Measurements from ENCODE around the gene ARMC2. TPM values are rescaled to one million over a fixed set of nuclear protein-coding genes. Genes with fewer than 3 reads are reported as not detected.
"Not testable (repeated sequence)": the region's sequence is repeated elsewhere in the genome, so short reads cannot be mapped to it uniquely, and the experiment has no call there.

ARMC2 gene
- total RNA-seq, 2 experiments from 2014 or later, result 2.6 to 8.4 TPM

DNA sequence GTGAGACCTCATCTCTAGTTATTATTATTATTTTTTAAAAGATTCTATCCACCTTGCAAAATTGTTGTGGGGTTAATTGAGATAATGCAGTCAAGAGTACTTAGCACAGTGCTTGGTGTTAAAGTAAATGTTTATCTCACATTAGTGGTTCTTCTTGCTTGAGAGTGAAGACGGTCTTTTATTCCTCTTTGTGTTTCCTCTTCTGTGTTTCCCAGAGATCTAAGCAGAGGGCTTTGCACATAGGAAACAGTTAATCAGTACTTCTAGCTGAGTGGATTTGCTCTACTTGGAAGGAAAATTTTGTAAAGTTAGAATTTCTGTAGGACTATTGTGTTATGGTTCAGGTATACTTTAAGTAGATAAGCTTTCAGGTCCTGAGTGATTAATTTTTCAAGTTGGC is 3.5 kb downstream of the ARMC2 start:
- no peaks in the 10 kb centered on the region for H4K20me1 ChIP-seq (ENCODE audit: insufficient read depth, low read length)
- ChIA-PET POLR2A (no interaction called here), CTCF (ENCODE audit: unreplicated experiment) (no interaction called here)
- no peak overlapping the region for H2AFZ ChIP-seq (ENCODE audit: low read length)
- no peak overlapping the region for H3K4me2 ChIP-seq (ENCODE audit: low read length)
- peaks cover 2% of the 10 kb centered on the region; the same call in 1 of the 2 replicates for H3K9me3 ChIP-seq (ENCODE audit: low read length)
- H3K9me2 ChIP-seq (ENCODE audit: insufficient read depth, low read length), result no peaks in the 10 kb centered on the region
- 0 out of 2 replicates have a peak, but pooled peaks cover 6% of the 10 kb centered on the region for H3K36me3 ChIP-seq (ENCODE audit: insufficient read depth, low read length)
- H3K4me1 ChIP-seq (ENCODE audit: insufficient read depth, low read length, poor library complexity, severe bottlenecking), result peaks cover 12% of the 10 kb centered on the region
- intact Hi-C loops (cut with micrococcal nuclease; ENCODE audit: unreplicated experiment), result no loop called here
- no peak for DNase-seq (ENCODE audit: low spot score)
- no peak overlapping the region for H3K27ac ChIP-seq (ENCODE audit: low read depth, low read length, poor library complexity, severe bottlenecking)
- no peaks in the 10 kb centered on the region for H3K79me2 ChIP-seq (ENCODE audit: insufficient read depth, low read depth, low read length)
- no peak overlapping the region for H3K4me3 ChIP-seq (ENCODE audit: low read depth, low read length, poor library complexity, severe bottlenecking)
- TF ChIP-seq, protein P1, sequence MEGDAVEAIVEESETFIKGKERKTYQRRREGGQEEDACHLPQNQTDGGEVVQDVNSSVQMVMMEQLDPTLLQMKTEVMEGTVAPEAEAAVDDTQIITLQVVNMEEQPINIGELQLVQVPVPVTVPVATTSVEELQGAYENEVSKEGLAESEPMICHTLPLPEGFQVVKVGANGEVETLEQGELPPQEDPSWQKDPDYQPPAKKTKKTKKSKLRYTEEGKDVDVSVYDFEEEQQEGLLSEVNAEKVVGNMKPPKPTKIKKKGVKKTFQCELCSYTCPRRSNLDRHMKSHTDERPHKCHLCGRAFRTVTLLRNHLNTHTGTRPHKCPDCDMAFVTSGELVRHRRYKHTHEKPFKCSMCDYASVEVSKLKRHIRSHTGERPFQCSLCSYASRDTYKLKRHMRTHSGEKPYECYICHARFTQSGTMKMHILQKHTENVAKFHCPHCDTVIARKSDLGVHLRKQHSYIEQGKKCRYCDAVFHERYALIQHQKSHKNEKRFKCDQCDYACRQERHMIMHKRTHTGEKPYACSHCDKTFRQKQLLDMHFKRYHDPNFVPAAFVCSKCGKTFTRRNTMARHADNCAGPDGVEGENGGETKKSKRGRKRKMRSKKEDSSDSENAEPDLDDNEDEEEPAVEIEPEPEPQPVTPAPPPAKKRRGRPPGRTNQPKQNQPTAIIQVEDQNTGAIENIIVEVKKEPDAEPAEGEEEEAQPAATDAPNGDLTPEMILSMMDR (conservative IDR thresholded peaks at IDR 0.05; ENCODE audit: low read length), result no peak
- no peak for TF ChIP-seq EZH2phosphoT487 (IDR thresholded peaks at IDR 0.05; ENCODE audit: borderline replicate concordance, low read depth, low read length)
- no TSS peak for BruUV-seq (replicated peaks)

DNA sequence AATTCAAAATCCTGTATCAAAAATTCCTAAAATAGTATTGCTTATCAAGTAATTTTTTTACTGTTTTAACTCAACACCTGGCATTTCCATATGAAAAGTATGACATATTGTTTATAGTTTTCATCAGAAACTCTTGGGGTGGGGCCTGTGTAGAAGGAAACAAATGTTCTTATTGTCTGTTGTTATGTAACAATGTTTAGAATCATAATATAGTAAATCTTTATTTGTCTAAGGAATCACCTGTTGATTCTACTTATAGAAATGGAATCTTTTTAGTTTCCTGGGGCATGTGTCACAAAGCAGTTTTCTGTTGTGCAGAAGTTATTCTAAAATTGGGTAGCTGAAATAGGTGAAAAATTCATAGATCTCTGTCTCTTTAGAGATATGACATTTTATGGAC is 4.9 kb downstream of the ARMC2 start:
- CTCF ChIA-PET (ENCODE audit: unreplicated experiment), result no interaction called here
- TF ChIP-seq, protein P1 (conservative IDR thresholded peaks at IDR 0.05; ENCODE audit: low read length), result no peak
- TF ChIP-seq EZH2phosphoT487 (IDR thresholded peaks at IDR 0.05; ENCODE audit: borderline replicate concordance, low read depth, low read length), result no peak
- intact Hi-C loops (cut with micrococcal nuclease; ENCODE audit: unreplicated experiment), result no loop called here
- POLR2A ChIA-PET, result interaction anchor here (0.6 to 1.1 kb wide), 2 partner anchors 28 to 206 kb away, joined by 3 to 5 read pairs; no protein-coding TSS in a partner anchor
- no peaks in the 10 kb centered on the region for H3K4me1 ChIP-seq (ENCODE audit: insufficient read depth, low read length, poor library complexity, severe bottlenecking)
- no peak overlapping the region for H3K27ac ChIP-seq (ENCODE audit: low read depth, low read length, poor library complexity, severe bottlenecking)
- BruUV-seq (replicated peaks), result no TSS peak
- H2AFZ ChIP-seq (ENCODE audit: low read length), result no peak overlapping the region
- no peaks in the 10 kb centered on the region for H3K79me2 ChIP-seq (ENCODE audit: insufficient read depth, low read depth, low read length)
- H3K9me2 ChIP-seq (ENCODE audit: insufficient read depth, low read length), result no peaks in the 10 kb centered on the region
- no peak overlapping the region for H3K4me2 ChIP-seq (ENCODE audit: low read length)
- no peaks in the 10 kb centered on the region for H4K20me1 ChIP-seq (ENCODE audit: insufficient read depth, low read length)
- peaks cover 13% of the 10 kb centered on the region; the same call in 1 of the 2 replicates for H3K36me3 ChIP-seq (ENCODE audit: insufficient read depth, low read length)
- peaks cover 12% of the 10 kb centered on the region; the same call in 1 of the 2 replicates for H3K9me3 ChIP-seq (ENCODE audit: low read length)
- no peak overlapping the region for H3K4me3 ChIP-seq (ENCODE audit: low read depth, low read length, poor library complexity, severe bottlenecking)
- no peak for DNase-seq (ENCODE audit: low spot score)

DNA sequence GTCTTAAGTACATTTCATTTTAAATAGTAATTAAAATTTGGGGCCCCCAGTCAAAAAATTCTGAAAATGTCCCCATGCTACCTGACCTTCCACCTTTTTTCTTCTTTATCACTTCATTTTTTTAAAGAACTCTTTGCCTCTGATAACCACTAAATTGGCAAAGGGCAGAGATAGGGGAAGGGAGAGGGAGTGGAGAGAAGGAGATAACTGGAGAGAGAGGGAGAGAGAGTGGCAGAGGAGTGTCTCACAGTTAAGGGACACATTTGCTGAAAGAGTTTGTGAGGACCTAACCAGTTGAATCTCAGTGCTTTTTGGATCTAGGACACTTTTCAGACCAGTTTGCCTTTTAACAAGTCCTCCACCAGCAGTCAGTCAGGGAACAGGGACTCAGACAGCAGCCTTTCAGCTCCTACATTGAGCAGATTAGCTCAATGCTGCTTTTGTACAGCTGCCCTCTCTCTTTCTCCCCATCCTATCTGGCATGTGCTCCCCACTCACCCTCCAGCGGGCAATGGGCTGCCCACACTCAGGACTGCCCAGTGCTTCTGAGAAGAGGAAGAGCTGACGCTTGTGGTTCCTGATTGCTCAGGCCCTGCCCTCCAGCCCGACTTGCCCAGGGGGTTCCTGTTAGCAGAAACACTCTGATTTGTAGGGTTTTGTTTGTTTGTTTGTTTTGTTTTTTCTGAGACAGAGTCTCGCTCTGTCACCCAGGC is 14.4 kb downstream of the ARMC2 start:
- ChIA-PET CTCF (ENCODE audit: unreplicated experiment) (no interaction called here), POLR2A (no interaction called here)
- H3K4me1 ChIP-seq (ENCODE audit: insufficient read depth, low read length, poor library complexity, severe bottlenecking), result no peaks in the 10 kb centered on the region
- BruUV-seq (replicated peaks), result no TSS peak
- H3K4me3 ChIP-seq (ENCODE audit: low read depth, low read length, poor library complexity, severe bottlenecking), result no peak overlapping the region
- no peaks in the 10 kb centered on the region for H4K20me1 ChIP-seq (ENCODE audit: insufficient read depth, low read length)
- peaks cover 2% of the 10 kb centered on the region; the same call in 1 of the 2 replicates for H3K9me3 ChIP-seq (ENCODE audit: low read length)
- intact Hi-C loops (cut with micrococcal nuclease; ENCODE audit: unreplicated experiment), result no loop called here
- no peaks in the 10 kb centered on the region for H3K9me2 ChIP-seq (ENCODE audit: insufficient read depth, low read length)
- peaks cover 10% of the 10 kb centered on the region for H3K36me3 ChIP-seq (ENCODE audit: insufficient read depth, low read length)
- TF ChIP-seq EZH2phosphoT487 (IDR thresholded peaks at IDR 0.05; ENCODE audit: borderline replicate concordance, low read depth, low read length), result no peak
- no peak overlapping the region for H3K27ac ChIP-seq (ENCODE audit: low read depth, low read length, poor library complexity, severe bottlenecking)
- no peak overlapping the region for H3K4me2 ChIP-seq (ENCODE audit: low read length)
- no peak overlapping the region for H2AFZ ChIP-seq (ENCODE audit: low read length)
- H3K79me2 ChIP-seq (ENCODE audit: insufficient read depth, low read depth, low read length), result no peaks in the 10 kb centered on the region
- DNase-seq (ENCODE audit: low spot score), result no peak

DNA sequence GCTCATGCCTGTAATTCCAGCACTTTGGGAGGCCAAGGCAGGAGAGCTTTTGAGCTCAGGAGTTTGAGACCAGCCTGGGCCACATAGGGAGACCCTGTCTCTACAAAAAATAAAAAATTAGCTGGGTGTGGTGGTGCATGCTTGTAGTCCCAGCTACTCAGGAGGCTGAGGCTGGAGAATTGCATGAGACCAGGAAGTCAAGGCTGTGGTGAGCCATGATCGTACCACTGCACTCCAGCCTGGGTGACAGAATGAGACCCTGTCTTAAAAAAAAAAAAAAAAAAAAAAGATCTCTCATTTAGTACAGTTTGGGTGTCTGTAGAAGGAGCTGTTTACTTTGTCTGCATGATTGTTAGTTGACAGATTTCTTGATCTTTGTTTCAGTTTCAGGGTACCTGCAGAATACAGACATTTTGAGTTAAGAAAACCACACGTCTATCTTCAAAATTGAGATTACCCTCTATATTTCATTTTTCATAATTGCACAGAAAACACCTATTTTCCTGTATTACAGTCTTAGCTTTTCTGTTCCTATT is 17.6 kb downstream of the ARMC2 start:
- not testable (repeated sequence) for H3K4me3 ChIP-seq (ENCODE audit: low read depth, low read length, poor library complexity, severe bottlenecking); H3K27ac ChIP-seq (ENCODE audit: low read depth, low read length, poor library complexity, severe bottlenecking); H3K9me3 ChIP-seq (ENCODE audit: low read length); H2AFZ ChIP-seq (ENCODE audit: low read length); BruUV-seq (replicated peaks); H3K9me2 ChIP-seq (ENCODE audit: insufficient read depth, low read length); H3K4me2 ChIP-seq (ENCODE audit: low read length); H4K20me1 ChIP-seq (ENCODE audit: insufficient read depth, low read length); H3K4me1 ChIP-seq (ENCODE audit: insufficient read depth, low read length, poor library complexity, severe bottlenecking); H3K36me3 ChIP-seq (ENCODE audit: insufficient read depth, low read length); H3K79me2 ChIP-seq (ENCODE audit: insufficient read depth, low read depth, low read length); DNase-seq (ENCODE audit: low spot score)
- CTCF ChIA-PET (ENCODE audit: unreplicated experiment), result interaction anchor here (1.0 kb wide), 1 partner anchor 8 kb away, joined by 3 read pairs; no protein-coding TSS in a partner anchor
- intact Hi-C loops (cut with micrococcal nuclease; ENCODE audit: unreplicated experiment), result loop anchor here (1.0 kb wide), 1 partner anchor 30 kb away; no protein-coding TSS in a partner anchor
- POLR2A ChIA-PET, result interaction anchor here (0.6 to 1.5 kb wide), 4 partner anchors 8 to 188 kb away, joined by 3 to 6 read pairs (median 4); partner anchors contain the start of gene ARMC2

Measured in OCI-LY7 (cell line).